ENCODE measurements around the gene COTL1.

- TF ChIP-seq EZH2 (IDR thresholded peaks at IDR 0.05; ENCODE audit: insufficient read depth, poor library complexity, severe bottlenecking) (no peak), EZH2phosphoT487 (IDR thresholded peaks at IDR 0.05; ENCODE audit: insufficient read depth, low read depth) (no peak)
Observed at GRCh38 chr16:84557059-84557458, 60.8 kb downstream of the COTL1 start.
